AG10803 (cell line): ENCODE measurements around the gene CSTF2T.

Source experiments
- DNase-seq: peaks from one replicate; pipeline ENCODE4 v3.0.0; 2010; ENCODE audit warnings: low read depth
- H3K4me3 ChIP-seq: 2 replicates; pipeline ENCODE4 v1.5.1; 2011; ENCODE audit warnings: mild to moderate bottlenecking, low read length, control low read depth
- TF ChIP-seq, protein P1 (sequence below): conservative IDR thresholded peaks from 2 replicates; pipeline ENCODE4 v1.5.1; 2011; ENCODE audit warnings: mild to moderate bottlenecking, low read length, control low read depth, inconsistent platforms

CSTF2T gene

DNA sequence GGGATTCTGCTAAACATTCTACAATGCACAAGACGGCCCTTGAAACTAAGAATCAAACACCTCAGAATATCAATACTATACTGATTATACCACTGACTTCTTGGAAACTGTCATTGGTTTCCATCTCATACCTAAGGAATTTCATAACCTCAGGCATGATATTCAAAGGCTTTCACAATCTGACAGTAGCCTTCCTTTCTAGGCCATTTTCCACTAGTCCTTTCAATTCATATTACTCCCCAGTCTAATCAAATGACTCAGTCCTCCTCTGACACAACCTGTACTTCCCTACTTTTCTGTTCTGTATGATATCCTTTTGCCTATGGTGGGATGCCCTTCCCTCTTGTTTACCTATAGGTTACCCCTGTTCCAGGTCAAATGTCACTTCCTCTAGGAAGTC, 48.3 kb downstream of the CSTF2T start:
- TF ChIP-seq, protein P1, sequence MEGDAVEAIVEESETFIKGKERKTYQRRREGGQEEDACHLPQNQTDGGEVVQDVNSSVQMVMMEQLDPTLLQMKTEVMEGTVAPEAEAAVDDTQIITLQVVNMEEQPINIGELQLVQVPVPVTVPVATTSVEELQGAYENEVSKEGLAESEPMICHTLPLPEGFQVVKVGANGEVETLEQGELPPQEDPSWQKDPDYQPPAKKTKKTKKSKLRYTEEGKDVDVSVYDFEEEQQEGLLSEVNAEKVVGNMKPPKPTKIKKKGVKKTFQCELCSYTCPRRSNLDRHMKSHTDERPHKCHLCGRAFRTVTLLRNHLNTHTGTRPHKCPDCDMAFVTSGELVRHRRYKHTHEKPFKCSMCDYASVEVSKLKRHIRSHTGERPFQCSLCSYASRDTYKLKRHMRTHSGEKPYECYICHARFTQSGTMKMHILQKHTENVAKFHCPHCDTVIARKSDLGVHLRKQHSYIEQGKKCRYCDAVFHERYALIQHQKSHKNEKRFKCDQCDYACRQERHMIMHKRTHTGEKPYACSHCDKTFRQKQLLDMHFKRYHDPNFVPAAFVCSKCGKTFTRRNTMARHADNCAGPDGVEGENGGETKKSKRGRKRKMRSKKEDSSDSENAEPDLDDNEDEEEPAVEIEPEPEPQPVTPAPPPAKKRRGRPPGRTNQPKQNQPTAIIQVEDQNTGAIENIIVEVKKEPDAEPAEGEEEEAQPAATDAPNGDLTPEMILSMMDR: no peak
- no peak overlapping the region for H3K4me3 ChIP-seq
- DNase-seq: peak; percentile 53

DNA sequence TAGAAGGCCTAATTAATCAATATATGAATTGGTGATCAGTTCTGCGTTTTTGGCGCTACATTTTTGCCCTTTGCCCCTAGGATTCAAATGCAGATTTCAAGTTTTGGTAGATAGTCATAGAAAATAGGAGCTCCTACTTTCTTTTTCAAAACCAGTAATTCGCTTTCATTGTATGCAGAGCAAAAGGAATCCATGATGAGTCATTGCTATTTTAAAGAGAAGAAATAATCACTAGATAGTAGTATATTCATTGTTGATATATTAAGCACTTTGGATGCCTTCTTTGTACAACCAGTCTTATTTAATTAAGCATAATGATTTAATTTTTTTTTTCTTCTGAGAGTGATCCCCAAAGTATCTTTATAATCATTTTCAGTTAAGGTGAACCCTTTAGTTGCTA, 50.3 kb downstream of the CSTF2T start:
- TF ChIP-seq, protein P1: no peak
- DNase-seq: no peak
- no peak overlapping the region for H3K4me3 ChIP-seq
